AG10803 (cell line): ENCODE results near the gene JCAD.
"Not testable (repeated sequence)": the region's sequence is repeated elsewhere in the genome, so short reads cannot be mapped to it uniquely, and the experiment has no call there.

ENCODE experiments used
- DNase-seq: peaks from one replicate; pipeline ENCODE4 v3.0.0; 2010; ENCODE audit warnings: low read depth
- H3K4me3 ChIP-seq: 2 replicates; pipeline ENCODE4 v1.5.1; 2011; ENCODE audit warnings: mild to moderate bottlenecking, low read length, control low read depth
- TF ChIP-seq, protein P1 (sequence below): conservative IDR thresholded peaks from 2 replicates; pipeline ENCODE4 v1.5.1; 2011; ENCODE audit warnings: mild to moderate bottlenecking, low read length, control low read depth, inconsistent platforms

The JCAD gene

GRCh38 chr10:30006410-30006809, 53.0 kb downstream of the JCAD start:
- H3K4me3 ChIP-seq = no peak overlapping the region
- no peak for DNase-seq
- TF ChIP-seq, protein P1, sequence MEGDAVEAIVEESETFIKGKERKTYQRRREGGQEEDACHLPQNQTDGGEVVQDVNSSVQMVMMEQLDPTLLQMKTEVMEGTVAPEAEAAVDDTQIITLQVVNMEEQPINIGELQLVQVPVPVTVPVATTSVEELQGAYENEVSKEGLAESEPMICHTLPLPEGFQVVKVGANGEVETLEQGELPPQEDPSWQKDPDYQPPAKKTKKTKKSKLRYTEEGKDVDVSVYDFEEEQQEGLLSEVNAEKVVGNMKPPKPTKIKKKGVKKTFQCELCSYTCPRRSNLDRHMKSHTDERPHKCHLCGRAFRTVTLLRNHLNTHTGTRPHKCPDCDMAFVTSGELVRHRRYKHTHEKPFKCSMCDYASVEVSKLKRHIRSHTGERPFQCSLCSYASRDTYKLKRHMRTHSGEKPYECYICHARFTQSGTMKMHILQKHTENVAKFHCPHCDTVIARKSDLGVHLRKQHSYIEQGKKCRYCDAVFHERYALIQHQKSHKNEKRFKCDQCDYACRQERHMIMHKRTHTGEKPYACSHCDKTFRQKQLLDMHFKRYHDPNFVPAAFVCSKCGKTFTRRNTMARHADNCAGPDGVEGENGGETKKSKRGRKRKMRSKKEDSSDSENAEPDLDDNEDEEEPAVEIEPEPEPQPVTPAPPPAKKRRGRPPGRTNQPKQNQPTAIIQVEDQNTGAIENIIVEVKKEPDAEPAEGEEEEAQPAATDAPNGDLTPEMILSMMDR = no peak

GRCh38 chr10:30005116-30005515, 54.3 kb downstream of the JCAD start:
- not testable (repeated sequence) for DNase-seq, H3K4me3 ChIP-seq

DNA sequence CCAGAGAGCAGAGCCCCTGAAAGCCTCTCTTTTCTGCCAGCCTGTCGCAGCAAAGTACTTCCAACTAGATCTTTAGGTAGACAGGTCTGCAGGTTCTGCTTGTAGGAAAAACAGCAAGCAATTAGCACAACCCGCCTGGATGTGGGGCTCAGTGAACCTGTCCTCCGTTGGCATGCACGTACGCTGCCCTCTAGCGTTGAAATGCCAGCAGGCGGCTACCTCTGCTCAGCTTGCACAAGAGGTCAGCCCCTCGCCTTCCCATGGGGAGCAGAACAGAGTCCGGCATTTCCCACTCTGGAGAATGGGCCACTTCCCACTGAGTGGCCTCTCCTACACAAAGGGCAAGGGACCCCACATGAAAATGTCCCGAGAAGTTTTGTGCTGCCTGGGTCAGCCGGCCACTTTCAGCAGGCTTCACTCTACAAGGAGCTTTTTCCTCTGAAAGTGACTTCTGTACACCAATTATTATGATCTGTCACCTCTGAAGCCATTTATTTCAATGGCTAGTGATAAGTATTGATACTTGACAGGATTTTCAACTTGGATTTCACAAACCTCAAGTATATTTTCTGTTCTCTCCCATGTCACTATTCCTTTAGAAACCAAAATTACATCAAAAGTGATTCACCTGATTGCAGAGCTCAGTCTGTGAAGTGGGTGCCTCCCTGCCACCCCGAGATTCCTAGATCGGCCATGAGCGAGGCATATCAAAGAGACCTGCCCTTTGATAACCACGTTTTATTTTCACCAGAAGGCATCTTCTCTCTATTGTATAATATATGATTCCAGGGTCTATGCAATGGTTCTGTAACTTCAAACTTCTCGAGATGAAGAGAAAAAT, 56.7 kb downstream of the JCAD start:
- H3K4me3 ChIP-seq = no peak overlapping the region
- DNase-seq = peak; percentile 70
- TF ChIP-seq, protein P1 = peak; percentile 86

DNA sequence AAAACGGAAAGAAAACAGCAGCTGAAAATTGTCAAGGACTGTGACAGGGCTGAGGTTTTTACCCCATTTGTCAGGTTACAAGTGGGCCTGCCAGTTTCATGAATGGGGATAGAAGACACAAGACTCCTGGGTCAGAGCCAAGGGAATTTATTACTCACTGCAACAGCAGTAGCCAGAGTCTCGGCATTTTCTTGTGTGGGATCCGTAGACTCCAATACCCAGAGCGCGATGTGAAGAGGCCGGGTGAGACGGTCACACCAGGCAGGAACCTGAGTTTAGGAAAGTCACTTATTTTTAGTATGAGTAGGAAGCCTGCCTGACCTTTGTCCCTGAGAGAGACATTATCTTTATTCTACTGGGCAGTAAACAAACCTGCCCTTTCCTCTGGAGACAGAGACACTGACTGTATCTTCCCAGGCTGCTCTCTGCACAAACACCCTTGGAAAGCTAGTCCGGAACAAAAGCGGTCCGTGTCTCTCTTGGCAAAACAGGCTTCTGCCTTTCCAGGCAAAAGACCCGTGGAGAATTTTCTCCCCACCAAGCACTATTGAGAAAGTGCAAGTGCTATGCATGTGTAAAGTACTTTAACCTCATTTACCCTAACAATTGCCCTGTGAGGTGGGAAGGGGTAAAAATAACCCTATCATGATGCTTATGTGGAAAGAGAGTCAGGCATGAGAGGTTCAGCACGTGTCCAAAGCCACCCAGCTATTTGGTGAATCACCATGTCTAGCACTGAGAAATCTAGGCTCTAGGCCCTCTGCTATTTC, 58.4 kb downstream of the JCAD start:
- H3K4me3 ChIP-seq = no peak overlapping the region
- TF ChIP-seq, protein P1 = no peak
- peak; percentile 91 for DNase-seq

- DNase-seq = peak; percentile 79
- H3K4me3 ChIP-seq = no peak overlapping the region
- TF ChIP-seq, protein P1 = peak; percentile 100
Measured at GRCh38 chr10:29998142-29998808, 61.1 kb downstream of the JCAD start.

DNA sequence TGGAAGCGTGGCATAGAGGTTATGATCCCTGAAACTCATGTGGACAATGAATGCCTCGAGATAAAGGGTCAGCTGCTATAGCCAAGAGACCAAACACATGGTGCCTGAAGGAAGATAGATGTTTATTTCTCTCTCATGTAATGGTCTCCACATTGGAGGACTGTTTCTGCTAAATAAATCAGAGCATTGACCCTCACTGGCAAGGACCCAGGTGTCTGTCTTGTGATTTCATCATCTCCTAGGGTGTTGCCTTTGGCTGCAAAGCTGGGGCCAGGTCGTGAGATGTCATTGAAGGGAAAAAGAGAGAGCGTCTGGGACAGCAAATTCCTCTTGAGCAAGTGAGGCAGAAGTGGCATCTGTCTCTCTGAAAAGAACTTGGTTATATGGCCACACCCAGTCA, 64.6 kb downstream of the JCAD start:
- DNase-seq = no peak
- H3K4me3 ChIP-seq = no peak overlapping the region
- TF ChIP-seq, protein P1 = no peak

DNA sequence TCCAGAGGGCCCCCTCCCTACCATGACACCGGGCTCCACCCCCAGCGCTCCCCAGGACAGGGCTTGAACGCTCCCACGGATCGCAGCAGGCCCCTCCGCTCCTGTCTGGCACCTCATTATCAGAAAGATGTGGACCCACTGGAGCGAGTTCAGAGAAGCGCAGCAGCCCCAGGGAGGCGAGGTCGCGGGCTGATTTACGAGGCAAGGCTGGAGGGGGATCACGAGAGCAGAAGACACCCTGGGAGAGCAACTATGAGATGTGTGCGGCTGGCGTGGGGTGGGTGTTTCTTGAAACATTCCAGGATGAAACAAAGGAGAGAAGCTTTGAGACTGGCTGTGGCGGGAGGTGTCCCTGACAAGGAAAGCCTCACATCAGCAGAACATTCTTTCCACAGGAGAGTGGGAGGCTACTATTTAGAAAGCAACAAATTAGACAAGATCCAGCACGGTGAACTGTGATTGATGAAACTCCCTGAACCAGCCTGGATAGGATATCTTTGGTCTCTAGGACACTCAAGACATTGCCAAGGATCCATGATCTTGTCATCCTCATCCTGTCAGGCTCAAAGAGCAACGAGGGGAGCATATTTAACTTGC, 66.0 kb downstream of the JCAD start:
- no peak overlapping the region for H3K4me3 ChIP-seq
- no peak for DNase-seq
- TF ChIP-seq, protein P1 = no peak
